ENCODE measurements around the gene DEPDC5. TPM values are rescaled to one million over a fixed set of nuclear protein-coding genes. Genes with fewer than 3 reads are reported as not detected.
"Not testable (repeated sequence)": the region's sequence is repeated elsewhere in the genome, so short reads cannot be mapped to it uniquely, and the experiment has no call there.

DEPDC5 gene
- total RNA-seq, 1 donor from 2014 or later: 32.6 TPM

- H3K36me3 Mint-ChIP-seq (ENCODE audit: low read depth, unreplicated experiment): peaks cover 30% of the 10 kb centered on the region
- no peaks in the 10 kb centered on the region for H3K4me1 Mint-ChIP-seq (ENCODE audit: unreplicated experiment)
- no peak for TF ChIP-seq CTCF (IDR thresholded peaks at IDR 0.05; ENCODE audit: unreplicated experiment)
- DNase-seq (ENCODE audit: low spot score): no peak
- H3K27me3 Mint-ChIP-seq (ENCODE audit: unreplicated experiment): no peaks in the 10 kb centered on the region
- no peak overlapping the region for H3K27ac Mint-ChIP-seq (ENCODE audit: unreplicated experiment)
- H3K9me3 Mint-ChIP-seq (ENCODE audit: unreplicated experiment): no peaks in the 10 kb centered on the region
- no peak overlapping the region for H3K4me3 Mint-ChIP-seq (ENCODE audit: unreplicated experiment)
These were observed 59.3 kb downstream of the DEPDC5 start for GRCh38 chr22:31812977-31813605.

GRCh38 chr22:31813898-31814297 is 60.1 kb downstream of the DEPDC5 start:
- not testable (repeated sequence) for H3K27ac Mint-ChIP-seq (ENCODE audit: unreplicated experiment); H3K4me1 Mint-ChIP-seq (ENCODE audit: unreplicated experiment); H3K27me3 Mint-ChIP-seq (ENCODE audit: unreplicated experiment); DNase-seq (ENCODE audit: low spot score); H3K4me3 Mint-ChIP-seq (ENCODE audit: unreplicated experiment); H3K9me3 Mint-ChIP-seq (ENCODE audit: unreplicated experiment)
- peaks cover 37% of the 10 kb centered on the region for H3K36me3 Mint-ChIP-seq (ENCODE audit: low read depth, unreplicated experiment)

GRCh38 chr22:31814942-31815341 is 61.1 kb downstream of the DEPDC5 start:
- no peaks in the 10 kb centered on the region for H3K4me1 Mint-ChIP-seq (ENCODE audit: unreplicated experiment)
- H3K4me3 Mint-ChIP-seq (ENCODE audit: unreplicated experiment): no peak overlapping the region
- H3K27me3 Mint-ChIP-seq (ENCODE audit: unreplicated experiment): no peaks in the 10 kb centered on the region
- no peak for TF ChIP-seq CTCF (IDR thresholded peaks at IDR 0.05; ENCODE audit: unreplicated experiment)
- H3K27ac Mint-ChIP-seq (ENCODE audit: unreplicated experiment): no peak overlapping the region
- H3K9me3 Mint-ChIP-seq (ENCODE audit: unreplicated experiment): no peaks in the 10 kb centered on the region
- no peak for DNase-seq (ENCODE audit: low spot score)
- peaks cover 39% of the 10 kb centered on the region for H3K36me3 Mint-ChIP-seq (ENCODE audit: low read depth, unreplicated experiment)

GRCh38 chr22:31815383-31815814 is 61.6 kb downstream of the DEPDC5 start:
- not testable (repeated sequence) for H3K27ac Mint-ChIP-seq (ENCODE audit: unreplicated experiment); H3K9me3 Mint-ChIP-seq (ENCODE audit: unreplicated experiment); H3K4me3 Mint-ChIP-seq (ENCODE audit: unreplicated experiment); H3K27me3 Mint-ChIP-seq (ENCODE audit: unreplicated experiment); DNase-seq (ENCODE audit: low spot score); H3K4me1 Mint-ChIP-seq (ENCODE audit: unreplicated experiment)
- peaks cover 36% of the 10 kb centered on the region for H3K36me3 Mint-ChIP-seq (ENCODE audit: low read depth, unreplicated experiment)

GRCh38 chr22:31816750-31817149 is 62.9 kb downstream of the DEPDC5 start:
- no peaks in the 10 kb centered on the region for H3K4me1 Mint-ChIP-seq (ENCODE audit: unreplicated experiment)

More at GRCh38 chr22:31816750-31817149, 62.9 kb downstream of the DEPDC5 start:
- H3K4me3 Mint-ChIP-seq (ENCODE audit: unreplicated experiment): no peak overlapping the region
- TF ChIP-seq CTCF (IDR thresholded peaks at IDR 0.05; ENCODE audit: unreplicated experiment): no peak
- H3K9me3 Mint-ChIP-seq (ENCODE audit: unreplicated experiment): no peaks in the 10 kb centered on the region
- no peak overlapping the region for H3K27ac Mint-ChIP-seq (ENCODE audit: unreplicated experiment)
- peaks cover 39% of the 10 kb centered on the region for H3K36me3 Mint-ChIP-seq (ENCODE audit: low read depth, unreplicated experiment)
- no peaks in the 10 kb centered on the region for H3K27me3 Mint-ChIP-seq (ENCODE audit: unreplicated experiment)
- DNase-seq (ENCODE audit: low spot score): no peak
